ENCODE data around the gene FOXN3.
"Not testable (repeated sequence)": the region's sequence is repeated elsewhere in the genome, so short reads cannot be mapped to it uniquely, and the experiment has no call there.

The FOXN3 gene

DNA sequence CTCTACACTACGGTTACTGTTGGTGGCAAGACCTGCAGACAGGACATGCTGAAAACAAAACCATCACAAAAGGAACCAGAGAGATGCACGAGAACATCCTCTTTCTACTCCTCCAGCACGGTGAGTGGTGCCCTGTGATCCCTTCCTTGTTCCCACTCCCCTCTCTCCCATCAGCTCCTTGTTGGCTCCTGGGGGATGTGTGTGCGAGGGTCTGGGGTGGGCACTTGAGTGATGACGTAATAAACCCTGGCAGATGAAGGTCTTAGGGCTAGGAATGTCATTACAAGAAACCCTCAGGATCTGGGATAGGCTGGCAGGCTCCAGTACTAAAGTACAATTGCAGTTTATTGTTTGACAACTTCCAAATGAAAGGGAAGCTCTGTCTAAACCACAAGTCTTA, 261.5 kb downstream of the FOXN3 start:
- DNase-seq: no peak
- peaks cover 0 to 15% (median 2%) of the 10 kb centered on the region in 4 experiments for H3K4me1 ChIP-seq (ENCODE audit: control extremely low read depth in 1 of 4, control insufficient read depth in 4 of 4, insufficient read depth in 4 of 4, low read length in 3 of 4)
- peaks cover 0 to 11% (median 3%) of the 10 kb centered on the region in 5 experiments for H3K9me3 ChIP-seq (ENCODE audit: control extremely low read depth in 1 of 5, control insufficient read depth in 4 of 5, insufficient read depth in 2 of 5, low read depth in 1 of 5, low read length in 4 of 5)
- no peak overlapping the region for H3K27ac ChIP-seq (ENCODE audit: insufficient read depth in 1 of 2, low read depth in 1 of 2, low read length in 2 of 2, poor library complexity in 1 of 2, severe bottlenecking in 2 of 2)
- peaks cover 3 to 16% (median 8%) of the 10 kb centered on the region in 4 experiments for H3K36me3 ChIP-seq (ENCODE audit: control insufficient read depth in 4 of 4, insufficient read depth in 4 of 4, low read length in 3 of 4)
- H3K4me3 ChIP-seq (ENCODE audit: control insufficient read depth in 1 of 7, extremely low read depth in 1 of 7, insufficient read depth in 4 of 7, low read depth in 2 of 7, low read length in 6 of 7): no peak overlapping the region
- WGBS (ENCODE audit: insufficient coverage): 100% methylated on average over 2 of the region's 5 CpGs
- ChIA-PET CTCF (no interaction called here), POLR2A (no interaction called here)
- H3K27me3 ChIP-seq (replicated peaks in 2 of 5; ENCODE audit: control insufficient read depth in 4 of 5, insufficient read depth in 5 of 5, low read length in 4 of 5): no peaks in the 10 kb centered on the region

DNA sequence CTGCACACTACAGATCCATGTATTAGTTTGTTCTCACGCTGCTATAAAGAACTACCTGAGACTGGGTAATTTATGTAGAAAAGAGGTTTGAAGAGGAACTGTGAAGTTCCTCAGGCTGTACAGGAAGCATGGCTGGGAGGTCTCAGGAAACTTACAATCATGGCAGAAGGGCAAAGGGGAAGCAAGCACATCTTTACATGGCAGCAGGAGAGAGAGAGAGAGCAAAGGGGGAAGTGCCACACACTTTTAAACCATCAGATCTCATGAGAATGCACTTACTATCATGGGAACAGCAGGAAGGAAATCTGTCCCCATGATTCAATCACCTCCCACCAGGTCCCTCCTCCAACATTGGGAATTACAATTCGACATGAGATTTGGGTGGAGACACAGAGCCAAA, 265.3 kb downstream of the FOXN3 start:
- H3K4me3 ChIP-seq (ENCODE audit: control insufficient read depth in 1 of 7, extremely low read depth in 1 of 7, insufficient read depth in 4 of 7, low read depth in 2 of 7, low read length in 6 of 7); H3K27me3 ChIP-seq (replicated peaks in 2 of 5; ENCODE audit: control insufficient read depth in 4 of 5, insufficient read depth in 5 of 5, low read length in 4 of 5); DNase-seq; H3K27ac ChIP-seq (ENCODE audit: insufficient read depth in 1 of 2, low read depth in 1 of 2, low read length in 2 of 2, poor library complexity in 1 of 2, severe bottlenecking in 2 of 2); H3K36me3 ChIP-seq (ENCODE audit: control insufficient read depth in 4 of 4, insufficient read depth in 4 of 4, low read length in 3 of 4); H3K4me1 ChIP-seq (ENCODE audit: control extremely low read depth in 1 of 4, control insufficient read depth in 4 of 4, insufficient read depth in 4 of 4, low read length in 3 of 4); POLR2A ChIA-PET: not testable (repeated sequence)
- 60% methylated on average over 1 of the region's 2 CpGs for WGBS (ENCODE audit: insufficient coverage)
- CTCF ChIA-PET: interaction anchor here (0.9 to 1.8 kb wide), 2 partner anchors 13 to 30 kb away, joined by 3 to 6 read pairs; no protein-coding TSS in a partner anchor
- H3K9me3 ChIP-seq (ENCODE audit: control extremely low read depth in 1 of 5, control insufficient read depth in 4 of 5, insufficient read depth in 2 of 5, low read depth in 1 of 5, low read length in 4 of 5): peaks cover 0 to 11% (median 3%) of the 10 kb centered on the region in 5 experiments

DNA sequence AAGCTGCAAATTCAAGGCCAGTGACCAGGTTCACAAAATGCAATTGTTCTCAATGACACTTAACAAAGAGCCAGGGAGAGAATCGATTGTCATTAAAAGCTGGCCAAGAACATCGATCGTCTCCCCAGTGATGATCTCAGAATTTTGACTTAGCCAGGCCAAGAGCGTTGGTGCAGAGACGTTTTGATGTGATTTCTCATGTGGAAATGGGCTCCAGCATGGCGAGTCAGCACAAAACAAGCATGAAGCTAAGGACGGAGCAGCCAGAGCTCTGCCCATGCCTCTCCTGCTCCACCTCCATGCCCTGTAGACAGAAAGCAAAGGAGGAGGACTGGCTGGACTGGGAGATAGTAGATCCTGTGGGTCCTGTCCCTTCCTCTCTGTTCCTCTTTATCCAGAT, 270.8 kb downstream of the FOXN3 start:
- peaks cover 0 to 2% (median 0%) of the 10 kb centered on the region in 5 experiments for H3K9me3 ChIP-seq (ENCODE audit: control extremely low read depth in 1 of 5, control insufficient read depth in 4 of 5, insufficient read depth in 2 of 5, low read depth in 1 of 5, low read length in 4 of 5)
- no peak for DNase-seq
- ChIA-PET CTCF (no interaction called here), POLR2A (no interaction called here)
- no peaks in the 10 kb centered on the region for H3K4me1 ChIP-seq (ENCODE audit: control extremely low read depth in 1 of 4, control insufficient read depth in 4 of 4, insufficient read depth in 4 of 4, low read length in 3 of 4)
- H3K27me3 ChIP-seq (replicated peaks in 2 of 5; ENCODE audit: control insufficient read depth in 4 of 5, insufficient read depth in 5 of 5, low read length in 4 of 5): no peaks in the 10 kb centered on the region
- WGBS (ENCODE audit: insufficient coverage): 97% methylated on average over 7 of the region's 7 CpGs
- H3K4me3 ChIP-seq (ENCODE audit: control insufficient read depth in 1 of 7, extremely low read depth in 1 of 7, insufficient read depth in 4 of 7, low read depth in 2 of 7, low read length in 6 of 7): no peak overlapping the region
- H3K27ac ChIP-seq (ENCODE audit: insufficient read depth in 1 of 2, low read depth in 1 of 2, low read length in 2 of 2, poor library complexity in 1 of 2, severe bottlenecking in 2 of 2): no peak overlapping the region
- H3K36me3 ChIP-seq (ENCODE audit: control insufficient read depth in 4 of 4, insufficient read depth in 4 of 4, low read length in 3 of 4): no peaks in the 10 kb centered on the region

DNA sequence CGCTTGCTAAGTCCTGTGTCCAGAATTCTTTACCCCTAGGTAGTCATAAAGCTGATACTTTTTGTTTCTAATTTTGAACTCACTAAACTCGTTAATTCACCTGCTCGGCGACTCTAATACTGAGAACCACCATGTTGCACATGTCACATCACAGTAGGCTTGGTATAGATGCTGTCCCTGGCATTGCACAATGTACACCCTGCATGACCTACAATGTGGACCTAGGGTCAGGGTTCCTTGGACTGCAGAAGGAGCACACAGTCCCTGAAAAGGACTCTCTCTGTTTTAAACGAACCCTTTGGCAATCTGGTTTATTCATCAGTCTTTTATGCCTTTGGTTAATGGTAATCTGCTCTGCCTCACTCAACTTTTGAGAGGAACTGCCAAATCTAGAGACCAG, 272.4 kb downstream of the FOXN3 start:
- no peak for DNase-seq
- Histone ChIP-seq H3K27me3 (replicated peaks in 2 of 5; ENCODE audit: control insufficient read depth in 4 of 5, insufficient read depth in 5 of 5, low read length in 4 of 5) (no peaks in the 10 kb centered on the region), H3K27ac (ENCODE audit: insufficient read depth in 1 of 2, low read depth in 1 of 2, low read length in 2 of 2, poor library complexity in 1 of 2, severe bottlenecking in 2 of 2) (no peak overlapping the region), H3K36me3 (ENCODE audit: control insufficient read depth in 4 of 4, insufficient read depth in 4 of 4, low read length in 3 of 4) (no peaks in the 10 kb centered on the region), H3K4me3 (ENCODE audit: control insufficient read depth in 1 of 7, extremely low read depth in 1 of 7, insufficient read depth in 4 of 7, low read depth in 2 of 7, low read length in 6 of 7) (no peak overlapping the region), H3K9me3 (ENCODE audit: control extremely low read depth in 1 of 5, control insufficient read depth in 4 of 5, insufficient read depth in 2 of 5, low read depth in 1 of 5, low read length in 4 of 5) (peaks cover 0 to 2% (median 0%) of the 10 kb centered on the region in 5 experiments), H3K4me1 (ENCODE audit: control extremely low read depth in 1 of 4, control insufficient read depth in 4 of 4, insufficient read depth in 4 of 4, low read length in 3 of 4) (no peaks in the 10 kb centered on the region)
- WGBS (ENCODE audit: insufficient coverage): 92% methylated on average over 5 of the region's 5 CpGs
- CTCF ChIA-PET: interaction anchor here (0.9 kb wide), 1 partner anchor 9 kb away, joined by 3 read pairs; no protein-coding TSS in a partner anchor
- POLR2A ChIA-PET: no interaction called here

DNA sequence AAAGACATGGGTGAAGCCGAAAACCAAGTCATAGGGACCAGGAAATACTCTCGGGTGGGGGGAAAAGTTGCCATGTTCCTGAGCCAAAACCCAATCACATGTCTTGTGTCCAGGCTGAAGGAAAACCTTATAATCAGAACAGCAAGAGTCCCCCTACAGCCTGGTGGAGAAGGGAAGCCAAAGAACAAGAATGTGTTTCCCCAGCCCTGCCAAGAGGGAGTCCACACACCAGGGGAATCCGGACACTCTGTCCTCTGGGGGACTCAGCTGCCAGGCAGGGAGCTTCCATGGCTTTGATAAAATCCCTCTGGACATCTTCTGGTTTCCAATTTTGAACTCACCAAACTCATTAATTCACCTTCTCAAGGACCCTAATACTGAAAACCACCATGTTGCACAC, 273.0 kb downstream of the FOXN3 start:
- Histone ChIP-seq H3K9me3 (ENCODE audit: control extremely low read depth in 1 of 5, control insufficient read depth in 4 of 5, insufficient read depth in 2 of 5, low read depth in 1 of 5, low read length in 4 of 5) (no peaks in the 10 kb centered on the region), H3K27me3 (replicated peaks in 2 of 5; ENCODE audit: control insufficient read depth in 4 of 5, insufficient read depth in 5 of 5, low read length in 4 of 5) (no peaks in the 10 kb centered on the region), H3K27ac (ENCODE audit: insufficient read depth in 1 of 2, low read depth in 1 of 2, low read length in 2 of 2, poor library complexity in 1 of 2, severe bottlenecking in 2 of 2) (no peak overlapping the region), H3K36me3 (ENCODE audit: control insufficient read depth in 4 of 4, insufficient read depth in 4 of 4, low read length in 3 of 4) (no peaks in the 10 kb centered on the region), H3K4me3 (ENCODE audit: control insufficient read depth in 1 of 7, extremely low read depth in 1 of 7, insufficient read depth in 4 of 7, low read depth in 2 of 7, low read length in 6 of 7) (no peak overlapping the region), H3K4me1 (ENCODE audit: control extremely low read depth in 1 of 4, control insufficient read depth in 4 of 4, insufficient read depth in 4 of 4, low read length in 3 of 4) (no peaks in the 10 kb centered on the region)
- 100% methylated on average over 3 of the region's 3 CpGs for WGBS (ENCODE audit: insufficient coverage)
- ChIA-PET CTCF (no interaction called here), POLR2A (no interaction called here)
- DNase-seq: no peak

DNA sequence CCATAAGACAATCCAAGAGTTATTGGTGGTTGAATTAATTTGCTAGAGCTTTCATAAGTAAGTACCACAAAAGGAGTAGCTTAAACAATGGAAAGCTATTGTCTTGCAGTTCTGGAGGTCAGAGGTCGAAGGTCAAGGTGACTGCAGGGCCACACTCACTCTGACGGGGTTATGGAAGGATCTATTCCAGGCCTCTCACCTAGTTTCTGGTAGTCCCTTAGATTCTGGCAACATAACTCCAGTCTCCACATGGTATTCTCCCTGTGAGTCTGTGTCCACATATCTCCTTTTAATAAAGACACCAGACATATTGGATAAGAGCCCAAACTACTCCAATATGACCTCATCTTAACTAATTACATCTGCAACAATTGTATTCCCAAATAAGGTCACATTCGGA, 273.4 kb downstream of the FOXN3 start:
- no peak for DNase-seq
- Histone ChIP-seq H3K27me3 (replicated peaks in 2 of 5; ENCODE audit: control insufficient read depth in 4 of 5, insufficient read depth in 5 of 5, low read length in 4 of 5) (no peaks in the 10 kb centered on the region), H3K4me3 (ENCODE audit: control insufficient read depth in 1 of 7, extremely low read depth in 1 of 7, insufficient read depth in 4 of 7, low read depth in 2 of 7, low read length in 6 of 7) (no peak overlapping the region), H3K4me1 (ENCODE audit: control extremely low read depth in 1 of 4, control insufficient read depth in 4 of 4, insufficient read depth in 4 of 4, low read length in 3 of 4) (no peaks in the 10 kb centered on the region), H3K36me3 (ENCODE audit: control insufficient read depth in 4 of 4, insufficient read depth in 4 of 4, low read length in 3 of 4) (no peaks in the 10 kb centered on the region), H3K27ac (ENCODE audit: insufficient read depth in 1 of 2, low read depth in 1 of 2, low read length in 2 of 2, poor library complexity in 1 of 2, severe bottlenecking in 2 of 2) (no peak overlapping the region), H3K9me3 (ENCODE audit: control extremely low read depth in 1 of 5, control insufficient read depth in 4 of 5, insufficient read depth in 2 of 5, low read depth in 1 of 5, low read length in 4 of 5) (no peaks in the 10 kb centered on the region)
- WGBS (ENCODE audit: insufficient coverage): 100% methylated on average over 3 of the region's 3 CpGs
- POLR2A ChIA-PET: no interaction called here
- CTCF ChIA-PET: interaction anchor here (1.3 kb wide), 1 partner anchor 10 kb away, joined by 4 read pairs; no protein-coding TSS in a partner anchor

DNA sequence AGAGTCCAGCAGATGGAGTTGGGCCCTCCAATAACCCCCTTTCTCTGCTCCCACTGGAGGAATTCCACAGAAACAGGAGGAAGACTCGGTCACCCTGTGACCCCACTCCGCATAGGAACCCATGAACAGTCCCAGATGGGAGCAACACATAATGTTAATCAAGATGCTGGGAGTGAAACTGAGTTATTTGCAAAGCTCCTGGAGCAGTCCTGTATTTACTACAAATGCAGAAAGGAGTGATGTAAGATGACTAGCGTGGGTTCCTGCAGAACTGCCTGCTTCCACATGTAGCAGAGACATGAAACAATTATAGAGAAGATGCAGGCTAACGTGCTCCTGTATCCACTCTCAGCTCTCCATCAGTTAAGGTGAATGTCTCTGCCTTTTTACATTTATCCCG, 274.7 kb downstream of the FOXN3 start:
- WGBS (ENCODE audit: insufficient coverage): 97% methylated on average over 4 of the region's 5 CpGs
- no peak for DNase-seq
- CTCF ChIA-PET: interaction anchor here (1.3 kb wide), 1 partner anchor 11 kb away, joined by 4 read pairs; no protein-coding TSS in a partner anchor

More for the DNA sequence above, 274.7 kb downstream of the FOXN3 start:
- Histone ChIP-seq H3K9me3 (ENCODE audit: control extremely low read depth in 1 of 5, control insufficient read depth in 4 of 5, insufficient read depth in 2 of 5, low read depth in 1 of 5, low read length in 4 of 5) (peaks cover 0 to 3% (median 0%) of the 10 kb centered on the region in 5 experiments), H3K27ac (ENCODE audit: insufficient read depth in 1 of 2, low read depth in 1 of 2, low read length in 2 of 2, poor library complexity in 1 of 2, severe bottlenecking in 2 of 2) (no peak overlapping the region), H3K4me3 (ENCODE audit: control insufficient read depth in 1 of 7, extremely low read depth in 1 of 7, insufficient read depth in 4 of 7, low read depth in 2 of 7, low read length in 6 of 7) (no peak overlapping the region), H3K36me3 (ENCODE audit: control insufficient read depth in 4 of 4, insufficient read depth in 4 of 4, low read length in 3 of 4) (no peaks in the 10 kb centered on the region), H3K4me1 (ENCODE audit: control extremely low read depth in 1 of 4, control insufficient read depth in 4 of 4, insufficient read depth in 4 of 4, low read length in 3 of 4) (peaks cover 0 to 3% (median 0%) of the 10 kb centered on the region in 4 experiments), H3K27me3 (replicated peaks in 2 of 5; ENCODE audit: control insufficient read depth in 4 of 5, insufficient read depth in 5 of 5, low read length in 4 of 5) (no peaks in the 10 kb centered on the region)
- POLR2A ChIA-PET: no interaction called here

Measured in common myeloid progenitor, CD34-positive (primary cell).